SK-N-MC (cell line): Measurements from ENCODE around the gene FNTB.

Experiments
- EZH2 ChIP-seq: fragments of 200-600 bp; sonication (generic); IDR thresholded peaks from one replicate; pipeline ENCODE4 v1.6.1; 2017; ENCODE audit warnings: antibody characterized with exemption
- FOXP2 ChIP-seq: optimal IDR thresholded peaks from 2 replicates; pipeline ENCODE3; 2011; ENCODE audit warnings: mild to moderate bottlenecking, moderate library complexity; ENCODE audit not compliant: insufficient read depth; ENCODE audit errors: extremely low read length, control extremely low read depth
- POLR2AphosphoS5 ChIP-seq: IDR thresholded peaks from 2 replicates; pipeline ENCODE4 v1.6.1; 2012; ENCODE audit warnings: mild to moderate bottlenecking, low read depth, low read length, borderline replicate concordance

DNA sequence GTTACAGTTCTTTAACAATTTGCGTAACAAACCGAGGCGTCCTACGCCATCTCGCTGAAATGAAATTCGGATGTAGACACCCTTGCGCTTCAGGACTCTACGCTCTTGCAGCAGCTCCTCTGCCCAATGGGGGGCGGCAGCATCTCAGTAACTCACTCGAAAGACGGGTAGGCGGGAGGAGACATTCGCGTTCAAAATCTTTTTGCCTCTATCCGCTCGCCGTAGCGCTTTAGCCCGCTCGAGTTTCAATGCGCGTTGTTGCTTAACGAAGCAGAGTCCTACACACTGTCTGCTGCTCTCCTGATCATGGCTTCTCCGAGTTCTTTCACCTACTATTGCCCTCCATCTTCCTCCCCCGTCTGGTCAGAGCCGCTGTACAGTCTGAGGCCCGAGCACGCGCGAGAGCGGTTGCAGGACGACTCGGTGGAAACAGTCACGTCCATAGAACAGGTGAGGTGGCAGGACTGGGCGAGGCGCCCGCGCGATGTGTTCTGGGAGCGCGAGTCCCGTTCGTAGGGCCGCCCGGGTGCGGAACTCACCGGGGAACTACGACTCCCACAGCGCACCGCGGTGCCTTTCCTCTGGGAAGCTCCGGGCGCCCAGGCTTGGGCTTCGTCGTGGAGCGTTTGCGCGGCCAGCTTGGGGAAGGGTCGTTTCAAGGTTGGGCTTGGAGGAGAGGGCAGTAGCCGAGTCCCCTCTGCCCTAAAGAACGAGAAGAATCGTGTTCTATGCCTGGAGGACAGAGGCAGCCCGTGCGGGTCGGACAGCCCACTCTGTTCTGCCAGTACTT lies at the start of gene FNTB:
- TF ChIP-seq FOXP2 (no peak), EZH2 (no peak), POLR2AphosphoS5 (peak; percentile 90)
